Prostate gland (tissue), 2 donors: ENCODE data around the gene FCRL4. TPM values are rescaled to one million over a fixed set of nuclear protein-coding genes. Genes with fewer than 3 reads are reported as not detected.

Experiments
- DNase-seq: peaks from one replicate; pipeline ENCODE4 v3.0.0-alpha.2; 2019; ENCODE audit warnings: low spot score
- H3K27ac ChIP-seq, 2 donors: fragments of 200-600 bp; sonication (generic); 2 replicates each; pipeline ENCODE4 v1.5.1; 2017 to 2019
- H3K27me3 ChIP-seq: fragments of 200-600 bp; sonication (generic); replicated peaks from 2 replicates; pipeline ENCODE4 v1.5.1; 2019; ENCODE audit not compliant: insufficient read depth
- H3K36me3 ChIP-seq, 2 donors: fragments of 200-600 bp; sonication (generic); 1 replicate in 1 of 2; 2 replicates in 1 of 2; pipeline versions ENCODE4 v1.5.1 to v1.8.1; 2017 to 2019
- H3K4me1 ChIP-seq: fragments of 200-600 bp; sonication (generic); replicated peaks from 2 replicates; pipeline ENCODE4 v1.5.1; 2019
- H3K4me3 ChIP-seq, 2 donors: fragments of 200-600 bp; sonication (generic); 2 replicates each; pipeline ENCODE4 v1.5.1; 2017 to 2019
- H3K9me3 ChIP-seq: fragments of 200-600 bp; sonication (generic); 2 replicates; pipeline ENCODE4 v1.5.1; 2017
- POLR2A ChIP-seq: fragments of 450-650 bp; IDR thresholded peaks from one replicate; pipeline ENCODE4 v1.6.1; 2016; ENCODE audit warnings: antibody characterized with exemption, mild to moderate bottlenecking
- WGBS: methylation state at CpG from one replicate; pipeline ENCODE4 v1.1.5; 2018; 5-methylcytosine and 5-hydroxymethylcytosine counted together
- intact Hi-C: fragments of 100-400 bp; cut with DNase I; formaldehyde crosslinking; loops from one replicate; pipeline ENCODE4 v1.14.2; 2022
- total RNA-seq, 2 donors: library from RNA; depleted of rRNA; stranded (reverse); fragments of >200 nt; gene quantifications; one replicate each; pipeline ENCODE4 v1.1.0, GENCODE V29; 2016
- TF ChIP-seq, protein P1 (sequence below), 4 experiments: fragments of 200-600 bp in 2 of 4; fragments of 450-650 bp in 2 of 4; sonication (generic) in 2 of 4; IDR thresholded peaks; 1 replicate in 3 of 4; 2 replicates in 1 of 4; pipeline ENCODE4 v1.5.1; 2016 to 2019; ENCODE audit warnings: antibody characterized with exemption in 4 of 4, mild to moderate bottlenecking in 2 of 4, moderate library complexity in 2 of 4

The FCRL4 gene
- total RNA-seq, 2 donors from 2014 or later: 0.28 TPM; not detected in 1

DNA sequence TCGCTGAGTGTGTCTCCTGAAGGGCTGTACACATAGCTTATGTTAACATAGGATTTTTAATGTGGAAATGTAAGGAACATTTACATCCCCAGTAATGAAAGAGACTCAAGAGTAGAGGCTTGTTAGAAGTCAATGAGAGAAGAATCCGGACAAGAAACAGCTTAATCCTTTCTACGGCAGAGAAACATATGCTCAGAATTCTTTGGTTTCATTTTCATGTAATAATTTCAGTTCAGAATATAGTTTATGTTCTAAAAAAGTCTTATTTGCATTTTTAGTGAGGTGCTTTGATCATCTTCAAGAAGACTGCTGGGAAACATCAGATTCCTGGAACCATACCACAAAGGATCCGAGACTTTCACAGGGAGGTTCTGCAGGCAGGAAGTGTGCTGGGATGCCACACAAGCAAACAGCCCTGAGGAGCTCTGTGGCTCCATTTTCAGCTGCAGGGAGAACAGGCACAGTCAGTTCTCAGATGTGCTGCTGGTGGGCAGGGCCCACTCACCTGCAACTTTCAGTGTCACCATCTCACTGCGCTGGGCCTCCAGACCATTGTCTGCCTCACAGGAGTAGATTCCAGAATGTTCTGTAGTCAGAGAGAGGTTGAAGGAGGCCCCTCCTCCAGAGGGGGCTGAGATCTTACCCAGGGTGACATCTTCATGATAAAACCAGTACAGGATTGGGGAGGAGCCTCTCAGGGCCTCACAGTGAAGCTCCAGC, 74.0 kb downstream of the FCRL4 start:
- Histone ChIP-seq H3K9me3 (no peaks in the 10 kb centered on the region), H3K27ac (no peak overlapping the region), H3K36me3 (no peaks in the 10 kb centered on the region), H3K4me1 (no peaks in the 10 kb centered on the region), H3K27me3 (no peaks in the 10 kb centered on the region), H3K4me3 (no peak overlapping the region)
- TF ChIP-seq POLR2A: no peak
- TF ChIP-seq, protein P1, sequence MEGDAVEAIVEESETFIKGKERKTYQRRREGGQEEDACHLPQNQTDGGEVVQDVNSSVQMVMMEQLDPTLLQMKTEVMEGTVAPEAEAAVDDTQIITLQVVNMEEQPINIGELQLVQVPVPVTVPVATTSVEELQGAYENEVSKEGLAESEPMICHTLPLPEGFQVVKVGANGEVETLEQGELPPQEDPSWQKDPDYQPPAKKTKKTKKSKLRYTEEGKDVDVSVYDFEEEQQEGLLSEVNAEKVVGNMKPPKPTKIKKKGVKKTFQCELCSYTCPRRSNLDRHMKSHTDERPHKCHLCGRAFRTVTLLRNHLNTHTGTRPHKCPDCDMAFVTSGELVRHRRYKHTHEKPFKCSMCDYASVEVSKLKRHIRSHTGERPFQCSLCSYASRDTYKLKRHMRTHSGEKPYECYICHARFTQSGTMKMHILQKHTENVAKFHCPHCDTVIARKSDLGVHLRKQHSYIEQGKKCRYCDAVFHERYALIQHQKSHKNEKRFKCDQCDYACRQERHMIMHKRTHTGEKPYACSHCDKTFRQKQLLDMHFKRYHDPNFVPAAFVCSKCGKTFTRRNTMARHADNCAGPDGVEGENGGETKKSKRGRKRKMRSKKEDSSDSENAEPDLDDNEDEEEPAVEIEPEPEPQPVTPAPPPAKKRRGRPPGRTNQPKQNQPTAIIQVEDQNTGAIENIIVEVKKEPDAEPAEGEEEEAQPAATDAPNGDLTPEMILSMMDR (IDR thresholded peaks at IDR 0.05): no peak
- intact Hi-C loops: no loop called here
- 88% methylated on average over 5 of the region's 5 CpGs for WGBS
- DNase-seq: no peak

Other genes with a start within 250 kb of the FCRL4 start
- gene FCRL5, start 45.6 kb downstream of the FCRL4 start, total RNA-seq: 1 to 10 TPM in 1 of 2 donors, not detected in 1; 1.3 TPM
- under 1 TPM in 1 of 2 donors, not detected in 1; 0.17 TPM for gene FCRL3, start 102.7 kb upstream of the FCRL4 start, total RNA-seq
- not detected for gene FCRL2, start 179.0 kb upstream of the FCRL4 start, total RNA-seq
- under 1 TPM in 1 of 2 donors, not detected in 1; 0.09 TPM for gene FCRL1, start 222.0 kb upstream of the FCRL4 start, total RNA-seq
- gene CD5L, start 243.7 kb upstream of the FCRL4 start, total RNA-seq: not detected